Activated T-cell treated with anti-CD3 and anti-CD28 coated beads for 24 hours (primary cell): ENCODE results near the gene FLG2.
"Not testable (repeated sequence)": the region's sequence is repeated elsewhere in the genome, so short reads cannot be mapped to it uniquely, and the experiment has no call there.

Experiments
- DNase-seq: peaks from one replicate; pipeline ENCODE4 v3.0.0-alpha.2; 2020; ENCODE audit warnings: low read depth

Gene FLG2

DNA sequence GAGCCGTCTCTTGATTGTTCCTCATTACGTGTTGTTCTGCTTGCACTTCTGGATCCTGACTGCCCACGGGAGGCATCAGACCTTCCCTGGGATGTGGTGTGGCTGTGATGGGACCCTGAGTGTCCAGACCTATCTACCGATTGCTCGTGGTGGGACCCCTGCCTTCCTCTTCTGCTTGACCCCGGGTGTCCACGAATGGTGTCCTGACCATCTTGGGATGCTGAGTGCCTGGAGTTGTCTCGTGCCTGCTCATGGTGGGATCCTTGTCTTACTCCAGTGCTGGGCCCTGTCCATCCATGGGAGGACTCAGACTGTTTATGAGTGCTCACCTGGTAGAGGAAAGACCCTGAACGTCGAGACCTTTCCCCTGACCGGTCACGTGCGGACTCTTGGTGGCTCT, 47.6 kb downstream of the FLG2 start:
- not testable (repeated sequence) for DNase-seq

GRCh38 chr1:152309955-152310354, 49.9 kb downstream of the FLG2 start:
- DNase-seq = no peak

- not testable (repeated sequence) for DNase-seq
Measured at GRCh38 chr1:152309320-152309901, 50.4 kb downstream of the FLG2 start.

DNA sequence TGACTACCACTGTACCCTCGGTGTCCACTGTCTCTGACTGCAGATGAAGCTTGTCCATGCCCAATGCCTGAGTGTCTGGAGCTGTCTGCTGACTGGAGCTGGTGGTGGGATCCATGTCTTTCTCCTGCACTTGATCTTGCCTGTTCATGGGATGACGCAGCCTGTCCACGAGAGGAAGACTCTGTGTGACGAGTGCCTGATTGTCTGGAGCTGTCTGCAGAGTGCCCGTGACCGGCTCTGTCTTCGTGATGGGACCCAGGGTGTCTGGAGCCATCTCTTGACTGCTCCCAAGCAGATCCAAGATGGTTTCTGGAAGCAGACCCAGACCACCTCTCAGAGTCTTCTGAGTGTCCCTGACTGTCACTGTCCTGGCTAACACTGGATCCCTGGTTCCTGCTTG, 51.0 kb downstream of the FLG2 start:
- not testable (repeated sequence) for DNase-seq

- not testable (repeated sequence) for DNase-seq
Measured at GRCh38 chr1:152307970-152308369, 51.8 kb downstream of the FLG2 start.

- DNase-seq = not testable (repeated sequence)
Measured at GRCh38 chr1:152306123-152306522, 53.7 kb downstream of the FLG2 start.

DNA sequence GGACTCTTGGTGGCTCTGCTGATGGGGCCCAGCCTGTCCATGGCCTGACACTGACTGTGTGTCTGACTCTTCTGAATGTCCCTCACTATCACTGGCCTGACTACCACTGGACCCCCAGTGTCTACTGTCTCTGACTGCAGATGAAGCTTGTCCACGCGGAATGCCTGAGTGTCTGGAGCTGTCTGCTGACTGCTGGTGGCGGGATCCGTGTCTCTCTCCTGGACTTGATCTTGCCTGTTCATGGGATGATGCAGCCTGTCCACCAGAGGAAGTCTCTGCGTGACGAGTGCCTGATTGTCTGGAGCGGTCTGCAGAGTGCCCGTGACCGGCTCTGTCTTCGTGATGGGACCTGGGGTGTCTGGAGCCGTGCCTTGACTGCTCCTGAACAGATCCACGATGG, 55.0 kb downstream of the FLG2 start:
- not testable (repeated sequence) for DNase-seq

DNA sequence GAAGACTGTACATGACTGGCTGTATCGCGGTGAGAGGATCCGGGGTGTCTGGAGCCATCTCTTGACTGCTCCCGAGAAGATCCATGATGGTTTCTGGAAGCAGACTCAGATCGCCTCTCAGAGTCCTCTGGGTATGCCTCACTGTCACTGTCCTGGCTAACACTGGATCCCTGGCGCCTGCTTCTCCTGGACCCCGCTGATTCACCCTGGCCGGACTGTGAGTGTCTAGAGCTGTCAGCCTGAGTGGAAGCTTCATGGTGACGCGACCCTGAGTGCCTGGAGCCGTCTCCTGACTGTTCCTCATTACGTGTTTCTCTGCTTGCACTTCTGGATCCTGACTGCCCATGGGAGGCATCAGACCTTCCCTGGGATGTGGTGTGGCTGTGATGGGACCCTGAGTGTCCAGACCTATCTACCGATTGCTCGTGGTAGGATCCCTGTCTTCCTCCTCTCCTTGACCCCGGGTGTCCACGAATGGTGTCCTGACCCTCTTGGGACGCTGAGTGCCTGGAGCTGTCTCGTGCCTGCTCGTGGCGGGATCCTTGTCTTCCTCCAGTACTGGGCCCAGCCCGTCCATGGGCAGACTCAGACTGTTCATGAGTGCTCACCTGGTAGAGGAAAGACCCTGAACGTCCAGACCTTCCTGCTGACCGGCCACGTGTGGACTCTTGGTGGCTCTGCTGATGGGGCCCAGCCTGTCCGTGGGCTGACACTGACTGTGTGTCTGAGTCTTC, 56.5 kb downstream of the FLG2 start:
- DNase-seq = not testable (repeated sequence)
